Measurements from ENCODE around the gene VSTM4.

The VSTM4 gene

DNA sequence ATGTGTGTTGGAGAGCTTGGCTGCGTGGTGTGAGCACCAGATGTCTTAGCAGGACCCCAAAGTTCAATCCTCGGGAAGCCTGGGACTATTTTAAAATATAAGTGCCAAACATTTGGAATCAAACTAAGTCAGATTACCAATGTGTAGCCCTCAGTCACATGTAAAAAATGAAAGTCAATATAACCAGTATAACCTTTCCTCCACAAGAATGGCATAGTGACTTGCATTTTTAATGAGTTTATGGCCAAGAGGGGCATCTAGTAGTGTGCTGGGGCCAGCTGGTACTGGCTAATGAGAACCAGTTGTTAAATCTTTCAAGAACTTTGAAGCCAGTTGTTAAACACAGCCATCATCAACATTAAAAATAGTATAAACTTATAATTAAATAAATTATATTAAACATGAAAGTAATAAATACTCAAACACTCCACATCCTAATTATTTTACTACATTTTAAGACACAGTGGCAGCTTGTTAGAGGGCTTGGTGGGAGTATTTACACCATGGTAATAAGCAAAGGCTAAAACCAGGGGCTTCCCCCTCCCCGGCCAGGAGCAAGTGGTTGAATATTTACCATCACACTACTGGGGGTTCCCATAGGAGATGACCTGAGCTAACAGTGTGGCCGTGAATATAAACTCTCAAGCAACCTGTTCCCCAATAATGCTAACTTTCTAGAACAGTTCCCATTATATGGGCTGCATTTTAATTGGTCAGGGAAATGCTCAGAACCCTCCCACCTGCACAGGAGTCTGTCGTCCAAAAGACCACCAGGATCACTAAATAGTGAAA, 26.4 kb upstream of the VSTM4 start:
- DNase-seq (ENCODE audit: low spot score): peak; percentile 2

DNA sequence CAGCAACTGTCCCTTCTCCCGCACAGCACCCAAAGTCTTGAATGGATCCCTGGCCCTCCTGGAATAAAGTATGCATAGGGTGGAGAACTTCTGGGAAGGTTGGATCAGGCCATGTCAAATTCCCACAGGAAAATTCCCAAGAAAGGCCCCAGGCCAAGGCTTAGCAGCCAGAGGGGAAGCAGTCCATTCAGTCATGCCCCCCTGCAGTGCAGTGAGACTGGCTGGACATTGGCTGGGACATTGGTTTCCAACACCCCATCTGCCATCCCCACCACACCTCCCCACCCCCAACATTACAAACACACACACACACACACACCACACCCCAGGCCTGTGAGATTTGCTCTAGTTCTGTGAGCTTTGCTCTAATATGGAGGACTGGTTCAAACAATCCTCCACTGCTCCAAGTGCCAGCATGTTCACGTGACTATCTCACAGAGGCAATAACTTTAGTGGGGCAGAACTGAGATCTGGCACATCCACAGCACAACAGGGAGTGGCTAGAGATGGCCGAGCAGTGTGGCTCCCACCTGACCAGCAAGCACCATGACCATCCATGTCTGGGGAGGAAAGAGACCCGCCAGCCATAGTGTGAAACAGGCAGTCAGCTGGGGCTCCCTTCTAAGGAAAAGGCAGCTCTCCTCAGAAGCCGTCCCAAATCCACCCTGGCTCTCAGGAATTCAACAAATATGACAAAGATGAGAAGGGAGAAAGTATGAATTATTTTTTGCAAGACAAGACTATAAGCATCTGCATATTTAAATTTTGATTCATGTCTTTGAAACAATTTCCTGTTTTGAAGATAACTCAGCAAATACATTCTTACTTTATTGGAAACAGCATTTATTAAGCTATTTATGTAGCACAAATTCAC, 25.2 kb upstream of the VSTM4 start:
- peak; percentile 22 for DNase-seq (ENCODE audit: low spot score)

DNA sequence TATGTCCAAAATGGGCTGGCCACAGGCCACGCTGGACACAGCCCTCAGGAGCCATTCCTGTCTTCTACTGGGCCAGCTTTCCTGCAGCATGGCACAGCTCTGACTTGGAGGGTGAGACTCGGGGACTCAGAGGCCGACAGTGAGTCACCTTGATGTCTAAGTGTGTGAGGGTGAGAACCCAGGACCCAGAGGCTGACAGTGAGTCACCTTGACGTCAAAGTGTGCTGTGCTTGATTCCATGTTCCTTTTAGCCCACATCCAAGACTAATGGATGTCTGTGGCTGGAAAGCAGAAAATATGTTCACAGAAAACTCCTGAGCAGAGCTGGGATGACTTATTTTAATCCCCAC, 24.5 kb upstream of the VSTM4 start:
- DNase-seq (ENCODE audit: low spot score): peak; percentile 85

DNA sequence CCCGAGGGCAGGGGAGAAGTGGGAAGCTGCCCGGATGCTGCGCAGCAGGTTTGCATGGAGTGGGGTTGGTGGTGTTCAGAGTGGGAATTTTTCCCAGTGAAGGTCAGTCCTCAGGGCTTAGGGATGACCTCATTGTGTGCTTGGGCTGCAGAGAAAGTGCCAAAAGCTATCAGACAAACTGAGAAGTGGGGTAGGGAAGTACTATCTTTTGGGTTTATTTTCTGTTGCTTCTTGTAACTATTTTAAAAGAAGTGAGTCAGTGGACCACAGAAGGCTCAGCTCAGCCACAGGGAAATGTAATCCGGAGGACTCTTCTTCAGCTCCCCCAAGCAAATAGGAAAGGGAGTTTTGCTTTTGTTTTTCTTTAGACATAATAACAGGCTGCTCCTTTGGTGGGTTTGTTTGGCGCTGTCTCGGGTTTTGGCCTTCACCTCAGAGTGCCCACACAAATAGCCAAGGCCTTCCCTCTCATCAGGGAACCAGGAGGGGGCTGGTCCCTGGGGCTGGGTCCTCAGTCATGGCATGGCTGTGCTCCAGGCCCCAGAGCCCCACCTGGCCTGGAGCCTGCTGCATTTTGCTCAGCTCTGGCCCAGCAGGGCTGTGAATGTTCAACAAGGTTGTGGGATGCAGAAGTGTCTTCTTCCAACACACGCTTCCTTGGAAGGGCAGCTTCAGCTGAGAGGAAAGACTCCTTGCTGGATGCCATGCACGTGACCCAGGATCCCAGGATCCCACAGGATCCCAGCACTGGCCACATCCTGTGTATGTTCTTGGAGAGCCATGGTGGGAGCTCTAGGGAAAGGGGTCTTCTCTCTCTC, 23.9 kb upstream of the VSTM4 start:
- DNase-seq (ENCODE audit: low spot score): peak; percentile 79

DNA sequence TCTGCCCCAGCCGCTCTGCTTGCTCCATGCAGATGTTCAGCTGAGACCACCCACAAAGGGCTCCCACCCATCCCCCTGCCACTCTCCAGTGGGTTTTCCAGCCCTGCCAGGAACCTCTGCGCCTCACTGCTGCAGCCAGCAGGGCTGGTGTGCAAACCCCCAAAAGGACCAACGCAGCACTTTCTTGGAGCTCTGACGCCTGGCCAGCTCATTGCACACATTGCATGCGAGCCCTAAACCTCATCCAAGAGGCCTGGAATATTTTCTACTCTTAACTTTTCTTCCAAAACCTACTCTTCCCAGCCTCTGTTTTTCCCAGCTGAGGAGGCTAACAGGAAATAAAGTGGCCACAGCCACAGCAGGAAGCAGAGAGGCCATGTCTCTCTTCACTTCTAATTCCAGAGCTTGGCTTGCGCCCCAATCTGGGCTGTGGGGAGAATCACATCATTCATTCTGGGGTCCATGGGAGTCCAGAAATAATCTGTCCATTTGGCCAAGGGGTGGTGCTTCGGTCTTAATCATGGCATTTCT, 23.1 kb upstream of the VSTM4 start:
- peak; percentile 88 for DNase-seq (ENCODE audit: low spot score)

DNA sequence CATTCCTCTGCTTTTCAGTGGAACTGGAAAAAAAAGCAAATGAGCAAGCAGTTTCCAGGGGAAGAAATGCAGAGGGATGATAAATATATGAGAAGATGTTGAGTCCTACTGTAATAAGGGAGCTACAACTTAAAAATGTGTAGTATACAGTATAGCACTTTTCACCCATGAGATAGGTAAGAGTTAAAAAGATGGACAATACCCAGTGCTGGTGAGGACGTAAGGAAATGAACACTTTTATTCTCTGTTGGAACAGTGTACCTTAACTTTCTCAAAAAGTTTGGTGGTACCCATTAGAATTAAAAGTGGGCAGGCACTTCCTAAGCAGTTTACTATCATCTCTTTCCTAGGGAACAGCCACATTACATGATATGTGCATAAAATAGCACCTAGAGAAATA, 21.2 kb upstream of the VSTM4 start:
- DNase-seq (ENCODE audit: low spot score): no peak

DNA sequence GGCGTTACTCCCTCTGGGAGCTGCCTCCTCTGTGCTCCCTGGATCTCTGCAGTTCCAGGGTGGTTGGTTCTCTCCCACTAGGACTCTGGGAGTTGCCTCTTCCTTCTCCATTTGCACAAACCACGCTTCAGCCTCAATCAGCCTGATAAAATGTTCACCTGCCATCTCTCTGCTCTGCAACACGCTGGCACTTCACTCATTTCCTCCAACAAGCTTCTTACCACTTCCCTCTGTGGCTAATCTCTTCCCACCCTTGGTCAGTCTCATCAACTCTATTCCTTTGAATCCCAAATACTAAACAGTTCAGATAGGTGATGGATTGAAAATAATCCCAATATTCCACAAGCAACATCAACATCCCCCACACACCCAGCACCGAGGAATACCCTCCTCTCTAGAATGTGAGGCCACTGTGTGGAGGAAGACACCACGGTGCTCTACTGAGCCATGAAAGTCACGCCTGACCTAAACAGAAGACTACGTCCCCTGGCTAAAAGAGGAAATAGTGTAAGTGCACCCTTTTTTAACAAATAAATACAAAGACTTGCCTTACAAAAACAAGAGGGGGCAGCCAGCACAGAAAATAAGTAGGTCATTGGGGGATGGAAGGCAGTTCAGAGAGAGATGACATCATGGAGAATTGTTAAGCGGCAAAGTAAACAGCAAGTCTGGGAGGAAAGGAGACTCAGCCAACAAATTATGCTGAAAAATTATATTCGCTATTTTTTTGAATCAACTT, 20.4 kb upstream of the VSTM4 start:
- DNase-seq (ENCODE audit: low spot score): peak; percentile 22

DNA sequence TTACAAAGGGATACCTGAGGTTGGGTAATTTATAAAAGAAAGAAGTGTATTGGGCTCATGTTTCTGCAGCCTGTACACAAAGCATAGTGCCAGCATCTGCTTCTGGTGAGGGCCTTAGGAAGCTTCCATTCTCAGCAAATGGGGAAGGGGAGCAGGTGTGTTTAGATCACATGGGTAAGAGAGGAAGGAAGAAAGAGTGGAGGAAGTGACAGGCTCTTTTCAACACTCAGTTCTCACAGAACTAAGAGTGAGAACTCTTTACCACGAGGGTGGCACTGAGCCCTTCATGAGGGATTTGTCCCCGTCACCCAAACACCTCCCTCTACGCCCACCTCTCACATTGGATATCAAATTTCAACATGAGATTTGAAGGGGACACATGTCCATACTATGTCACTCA, 19.0 kb upstream of the VSTM4 start:
- no peak for DNase-seq (ENCODE audit: low spot score)

DNA sequence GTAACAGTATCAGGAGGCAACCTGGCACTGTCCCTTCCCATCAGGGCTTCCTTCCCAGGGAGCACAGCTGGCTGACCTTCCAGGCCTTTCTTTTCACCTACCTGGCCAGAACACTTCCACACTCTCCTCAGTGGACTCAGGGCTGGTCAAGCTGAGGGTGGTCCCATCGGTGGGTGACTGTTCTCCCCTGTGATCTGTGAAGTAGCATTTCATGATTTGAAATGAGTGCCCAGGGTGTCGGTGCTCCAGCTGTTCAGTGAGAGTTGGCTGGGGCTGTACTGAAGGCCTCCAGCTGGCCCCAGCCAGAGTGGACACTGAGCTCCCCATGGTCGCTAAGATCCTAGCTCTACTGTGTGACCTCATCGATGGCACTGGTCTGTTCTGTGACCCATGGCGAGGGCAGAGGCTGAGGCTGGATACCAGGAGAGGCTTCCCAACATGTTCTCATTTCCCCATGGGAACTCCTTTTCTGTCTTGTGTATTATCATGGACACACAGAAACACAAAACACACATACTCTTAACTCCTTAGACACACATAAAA, 18.5 kb upstream of the VSTM4 start, which contains the start of gene FAM170B:
TSS of gene FAM170B (minus strand) at position 316 of the 543 bp plus-strand sequence. CDS start at position 213, 103 bp downstream.
- DNase-seq (ENCODE audit: low spot score): no peak

DNA sequence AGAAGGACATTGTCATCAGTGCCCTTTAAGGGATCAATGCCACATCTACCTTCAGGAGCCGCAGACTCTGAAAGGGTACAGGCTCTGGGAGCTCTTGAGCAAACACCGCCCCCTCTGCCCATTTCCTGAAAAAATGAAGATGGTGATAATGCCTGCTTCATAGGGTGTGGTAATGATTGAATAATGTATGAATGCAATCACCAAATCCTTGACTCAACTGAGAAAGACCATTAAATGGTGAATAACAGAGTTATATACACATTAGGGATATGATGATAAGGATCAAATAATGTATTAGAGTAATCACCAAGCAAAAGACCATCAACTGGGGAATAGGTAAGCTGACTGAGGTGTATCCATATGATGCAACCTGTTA, 17.0 kb upstream of the VSTM4 start:
- DNase-seq (ENCODE audit: low spot score): no peak

DNA sequence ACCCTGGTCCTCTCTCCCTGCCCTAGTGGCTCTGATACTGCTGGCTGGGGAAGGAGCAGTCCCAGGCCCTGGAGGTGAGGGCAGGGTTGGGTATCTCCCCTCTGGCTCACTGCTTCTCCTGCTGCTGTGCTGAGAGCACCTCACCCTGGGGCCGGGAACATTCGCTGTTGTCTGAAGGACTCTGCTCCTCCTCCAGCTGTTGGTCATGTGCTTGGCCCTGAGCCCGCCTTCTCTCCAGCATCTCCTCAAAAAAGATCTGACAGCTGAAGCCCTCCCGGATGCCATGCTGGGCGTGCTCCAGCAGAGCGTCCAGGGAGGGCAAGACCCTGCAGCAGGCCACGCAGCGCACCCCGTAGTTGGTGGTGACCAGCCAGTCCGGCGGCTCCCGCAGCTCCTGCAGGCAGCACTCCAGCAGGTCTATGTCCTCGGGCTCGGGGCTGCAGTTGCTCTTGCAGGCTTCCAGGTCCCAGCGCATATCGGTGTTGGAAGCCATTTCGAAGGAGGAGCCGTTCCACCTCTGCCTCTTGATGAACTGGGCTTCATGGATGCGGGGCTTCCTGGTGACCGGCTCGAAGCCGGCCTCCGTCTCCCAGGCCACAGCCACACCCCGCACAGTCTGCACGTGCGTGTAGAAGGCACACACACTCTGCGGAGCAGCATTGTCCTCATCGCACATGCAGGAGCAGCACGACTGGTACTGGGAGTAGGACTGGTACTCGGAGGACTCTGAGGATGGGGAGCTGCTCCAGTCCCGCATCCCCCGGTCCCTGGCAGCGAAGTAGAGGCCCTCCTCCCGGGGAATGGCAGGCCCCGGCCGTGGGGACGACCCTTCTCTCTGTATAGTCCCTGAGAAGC, 16.4 kb upstream of the VSTM4 start:
- no peak for DNase-seq (ENCODE audit: low spot score)

DNA sequence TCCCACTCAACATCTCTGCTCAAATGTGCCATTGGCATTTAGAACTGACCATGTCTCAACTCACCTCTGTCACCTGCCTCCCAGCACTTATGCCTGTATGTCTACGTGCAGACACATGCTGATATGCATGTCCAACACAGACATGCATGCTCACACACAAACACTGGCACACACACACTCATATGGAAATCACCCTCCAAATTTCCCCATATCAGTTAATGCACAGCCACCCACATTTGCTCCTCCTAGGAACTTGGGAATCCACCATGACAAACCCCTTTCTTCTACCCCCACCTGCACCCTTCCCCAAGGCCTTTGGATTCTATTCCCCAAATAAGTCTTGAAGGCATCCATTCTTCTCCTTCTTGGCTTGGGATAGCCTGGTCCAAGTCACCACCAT, 14.1 kb upstream of the VSTM4 start:
- DNase-seq (ENCODE audit: low spot score): no peak

DNA sequence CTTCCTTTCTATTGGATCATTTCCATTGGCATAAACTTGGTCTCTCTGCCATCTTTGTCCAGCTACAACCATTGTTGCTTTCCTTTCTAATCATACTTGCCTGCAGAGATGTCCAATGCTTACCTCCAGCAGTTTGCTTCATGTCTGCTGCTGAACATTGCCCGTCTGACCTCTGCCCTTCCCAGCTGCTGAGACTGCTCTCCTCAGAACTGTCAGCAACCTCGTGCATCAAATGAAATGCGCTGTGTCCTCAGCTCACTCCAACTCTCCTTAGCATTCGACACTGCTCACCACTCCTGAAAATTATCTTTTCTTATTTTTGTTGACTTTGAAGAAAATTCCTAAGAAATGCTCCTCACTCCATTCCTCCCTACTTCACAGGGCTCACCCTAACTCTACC, 13.5 kb upstream of the VSTM4 start:
- no peak for DNase-seq (ENCODE audit: low spot score)

DNA sequence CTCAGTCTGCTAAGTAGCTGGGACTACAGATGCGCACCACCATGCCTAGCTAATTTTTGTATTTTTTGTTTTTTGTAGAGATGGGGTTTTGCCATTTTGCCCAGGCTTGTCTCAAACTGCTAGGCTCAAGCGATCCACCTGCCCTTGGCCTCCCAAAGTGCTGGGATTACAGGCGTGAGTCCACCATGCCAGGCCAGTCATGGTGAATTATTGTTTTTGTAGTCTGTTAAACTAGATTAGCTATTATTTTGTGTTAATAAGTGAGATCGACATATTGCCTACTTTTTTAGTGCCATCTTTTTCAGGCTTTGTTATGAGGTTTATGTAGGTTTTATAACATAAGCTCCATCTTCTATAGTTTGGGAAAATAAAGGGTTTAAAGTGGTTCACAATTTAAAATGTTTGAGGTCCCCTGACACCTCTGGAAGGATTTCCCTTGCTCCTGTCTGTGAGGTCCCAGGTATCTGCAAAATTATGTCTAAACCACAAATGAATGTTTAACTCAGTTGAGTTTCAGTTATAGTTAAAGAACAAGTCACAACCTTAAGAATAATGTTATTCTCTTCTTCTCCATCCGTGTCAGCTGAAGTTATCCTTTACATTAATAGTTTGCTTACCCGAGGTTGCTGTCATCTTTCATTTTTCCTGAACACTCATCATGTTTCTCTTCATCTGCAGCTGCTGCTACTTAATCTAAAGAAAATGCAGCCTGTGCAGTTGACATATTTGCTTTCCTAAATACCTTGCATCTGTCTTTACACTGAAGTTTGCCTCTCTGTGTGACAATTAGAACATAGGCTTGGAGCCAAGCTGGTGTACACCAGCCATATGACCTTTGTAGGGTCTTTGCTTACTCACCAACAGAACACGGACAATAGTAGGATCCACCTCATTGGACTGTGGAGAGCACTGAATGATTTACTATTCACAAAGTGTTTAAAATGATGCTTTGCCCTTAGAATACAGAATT, 8.9 kb upstream of the VSTM4 start:
- no peak for DNase-seq (ENCODE audit: low spot score)

DNA sequence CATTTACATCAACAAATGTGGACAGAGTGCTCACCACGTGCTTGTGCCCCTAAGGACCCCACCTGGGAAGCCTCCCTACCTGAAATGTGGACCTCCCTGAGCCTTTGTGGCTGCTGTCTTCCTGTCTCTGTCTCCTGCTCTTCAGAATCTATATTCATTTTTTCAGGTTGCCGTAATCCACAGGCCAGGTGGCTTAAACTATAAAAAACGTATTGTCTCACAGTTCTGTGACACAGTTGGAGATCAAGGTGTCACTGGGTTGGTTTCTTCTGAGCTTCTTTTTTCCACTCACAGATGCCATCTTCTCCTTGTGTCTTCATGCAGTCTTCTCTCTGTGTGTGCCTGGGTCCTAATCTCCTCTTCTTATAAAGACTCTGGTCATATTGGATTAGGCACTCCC, 5.6 kb upstream of the VSTM4 start:
- no peak for DNase-seq (ENCODE audit: low spot score)

DNA sequence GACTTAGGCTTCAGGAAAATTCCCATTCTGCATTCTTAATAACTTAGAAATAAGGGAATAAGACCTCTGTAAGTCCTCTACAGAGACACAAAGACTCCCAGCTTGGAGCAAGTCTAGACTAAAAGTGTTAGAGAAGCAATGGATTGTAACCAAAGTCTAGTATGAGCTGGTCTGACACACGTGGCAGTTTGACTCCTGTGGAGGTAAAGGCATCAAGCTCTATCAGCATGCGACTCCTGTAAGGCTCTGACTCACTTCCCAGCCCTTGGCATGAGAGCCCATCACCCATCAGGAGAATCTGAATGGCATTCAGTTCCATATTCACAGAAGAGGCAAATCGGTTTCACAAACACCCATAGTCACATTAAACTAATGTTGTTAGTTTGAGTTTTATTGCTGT, 4.4 kb upstream of the VSTM4 start:
- no peak for DNase-seq (ENCODE audit: low spot score)

DNA sequence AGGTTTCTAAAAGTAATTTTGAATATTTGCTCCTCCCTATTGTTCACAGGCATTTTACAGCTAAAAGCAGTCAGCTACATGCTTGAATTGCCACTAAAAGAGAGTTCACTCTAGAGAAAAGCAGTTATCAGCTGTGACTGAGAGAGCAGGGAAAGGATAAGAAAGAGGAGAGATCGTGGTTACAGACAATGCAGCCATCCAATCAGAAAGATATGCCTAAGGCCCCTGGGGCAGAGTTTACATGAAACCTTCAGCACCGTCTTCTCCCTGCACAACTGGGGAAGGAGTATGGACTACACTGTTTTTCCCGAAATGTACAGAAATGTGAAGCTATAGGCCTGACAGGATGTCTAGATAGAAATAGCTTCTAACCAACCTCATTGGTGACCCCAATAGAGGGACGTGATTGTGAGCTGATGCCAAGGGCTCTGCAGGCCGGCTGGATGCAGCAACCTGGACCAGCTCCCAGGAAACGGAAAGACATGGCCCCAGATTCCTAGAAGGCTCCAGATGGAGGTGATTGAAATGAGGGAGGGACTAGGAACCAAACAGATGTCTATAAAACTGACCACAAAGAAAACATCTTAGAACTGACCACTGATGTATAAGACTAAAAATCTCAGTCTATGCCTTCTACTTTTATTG, 3.2 kb upstream of the VSTM4 start:
- DNase-seq (ENCODE audit: low spot score): no peak

DNA sequence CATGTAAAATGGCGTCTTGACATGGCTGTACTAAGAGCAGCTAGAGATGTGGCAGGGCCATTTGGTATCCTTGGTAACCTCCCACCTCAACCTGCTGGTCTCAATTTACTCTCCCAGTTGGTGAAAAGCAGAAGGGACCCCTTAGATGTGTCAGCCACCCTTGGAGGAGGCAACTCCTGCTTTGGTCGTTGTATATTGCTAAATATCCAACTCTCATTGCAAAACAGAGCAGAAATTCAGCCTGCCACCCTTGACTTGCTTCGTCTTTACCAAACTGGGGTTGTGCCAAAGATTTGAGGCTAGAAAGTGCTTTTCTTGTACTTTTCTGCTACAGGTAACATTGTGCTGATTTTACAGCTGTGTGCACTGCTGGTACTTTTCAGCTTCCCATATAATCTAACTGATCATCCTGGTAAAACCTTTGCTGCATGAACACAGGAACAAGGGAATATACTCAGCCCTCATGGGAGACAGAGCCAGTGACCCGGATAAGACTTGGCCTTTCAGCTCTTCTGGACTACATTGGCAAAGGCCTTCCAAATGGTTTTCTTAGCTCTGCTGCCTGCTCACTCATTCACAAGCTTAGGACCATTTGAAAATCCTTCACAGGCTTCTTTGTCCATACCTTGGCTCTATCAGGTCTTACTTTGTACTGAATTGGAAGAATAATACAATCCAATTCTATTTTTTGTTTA, 2.2 kb upstream of the VSTM4 start:
- no peak for DNase-seq (ENCODE audit: low spot score)

All from AG20443 (cell line).